Measurements from ENCODE around the gene CPPED1. TPM values are rescaled to one million over a fixed set of nuclear protein-coding genes. Genes with fewer than 3 reads are reported as not detected.

Gene CPPED1
- total and polyA plus RNA-seq, 8 donors = 9.1 to 33.3 (median 9.8) TPM

DNA sequence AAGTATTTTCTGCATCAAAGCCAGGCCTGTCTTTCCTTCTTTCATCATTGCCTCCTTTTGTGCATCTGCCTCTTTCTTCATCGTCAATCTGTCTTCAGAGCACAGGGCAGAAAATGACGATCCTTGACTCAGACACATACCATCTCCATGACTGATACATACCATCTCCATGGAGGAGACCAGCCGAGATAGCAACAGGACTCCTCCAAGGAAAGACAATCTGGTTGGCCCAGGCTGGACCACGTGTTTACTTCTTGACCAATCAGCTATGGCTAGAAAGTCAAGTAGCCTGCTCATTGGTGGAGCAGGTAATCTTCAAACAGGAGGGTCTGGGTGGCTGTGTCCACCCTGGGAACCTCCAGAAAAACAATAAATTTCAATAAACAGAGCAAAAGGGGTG, 164.6 kb downstream of the CPPED1 start:
- TF ChIP-seq, protein P1, sequence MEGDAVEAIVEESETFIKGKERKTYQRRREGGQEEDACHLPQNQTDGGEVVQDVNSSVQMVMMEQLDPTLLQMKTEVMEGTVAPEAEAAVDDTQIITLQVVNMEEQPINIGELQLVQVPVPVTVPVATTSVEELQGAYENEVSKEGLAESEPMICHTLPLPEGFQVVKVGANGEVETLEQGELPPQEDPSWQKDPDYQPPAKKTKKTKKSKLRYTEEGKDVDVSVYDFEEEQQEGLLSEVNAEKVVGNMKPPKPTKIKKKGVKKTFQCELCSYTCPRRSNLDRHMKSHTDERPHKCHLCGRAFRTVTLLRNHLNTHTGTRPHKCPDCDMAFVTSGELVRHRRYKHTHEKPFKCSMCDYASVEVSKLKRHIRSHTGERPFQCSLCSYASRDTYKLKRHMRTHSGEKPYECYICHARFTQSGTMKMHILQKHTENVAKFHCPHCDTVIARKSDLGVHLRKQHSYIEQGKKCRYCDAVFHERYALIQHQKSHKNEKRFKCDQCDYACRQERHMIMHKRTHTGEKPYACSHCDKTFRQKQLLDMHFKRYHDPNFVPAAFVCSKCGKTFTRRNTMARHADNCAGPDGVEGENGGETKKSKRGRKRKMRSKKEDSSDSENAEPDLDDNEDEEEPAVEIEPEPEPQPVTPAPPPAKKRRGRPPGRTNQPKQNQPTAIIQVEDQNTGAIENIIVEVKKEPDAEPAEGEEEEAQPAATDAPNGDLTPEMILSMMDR (IDR thresholded peaks at IDR 0.05) = no peak
- H3K27me3 ChIP-seq = peaks cover 0 to 3% of the 10 kb centered on the region in 2 donors
- H3K4me3 ChIP-seq = no peak overlapping the region
- ATAC-seq (no peak), DNase-seq (no peak)
- H3K9me3 ChIP-seq = peaks cover 0 to 4% of the 10 kb centered on the region in 2 donors
- H3K36me3 ChIP-seq = no peaks in the 10 kb centered on the region
- intact Hi-C loops (cut with DNase I) = no loop called here
- no peak overlapping the region for H3K27ac ChIP-seq
- H3K4me1 ChIP-seq = no peaks in the 10 kb centered on the region

DNA sequence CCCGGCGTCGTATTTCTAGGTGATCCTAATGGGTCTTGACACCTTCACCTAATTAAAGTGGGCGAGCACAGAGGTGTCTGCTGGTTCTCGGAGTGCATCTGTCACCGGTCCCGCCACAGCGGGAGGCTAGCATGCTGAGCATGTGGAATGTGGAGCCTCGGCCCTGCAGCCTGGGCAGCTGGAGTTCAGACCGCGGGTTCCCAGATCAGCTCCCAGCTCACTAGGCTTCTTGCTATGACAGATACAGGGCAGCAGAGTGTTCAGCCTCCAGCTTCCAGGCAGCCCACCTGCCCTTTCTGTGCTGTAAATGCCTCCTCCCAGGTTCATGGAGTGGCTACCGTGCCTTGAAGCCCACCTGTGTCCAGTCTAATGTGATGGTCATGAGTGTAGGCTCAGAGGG, 166.7 kb downstream of the CPPED1 start:
- Histone ChIP-seq H3K36me3 (no peaks in the 10 kb centered on the region), H3K9me3 (no peaks in the 10 kb centered on the region), H3K4me1 (no peaks in the 10 kb centered on the region), H3K27me3 (peaks cover 0 to 3% of the 10 kb centered on the region in 2 donors), H3K27ac (no peak overlapping the region), H3K4me3 (no peak overlapping the region)
- no peak for DNase-seq
- intact Hi-C loops (cut with DNase I) = no loop called here
- TF ChIP-seq, protein P1 (IDR thresholded peaks at IDR 0.05) = no peak
- no peak for ATAC-seq

DNA sequence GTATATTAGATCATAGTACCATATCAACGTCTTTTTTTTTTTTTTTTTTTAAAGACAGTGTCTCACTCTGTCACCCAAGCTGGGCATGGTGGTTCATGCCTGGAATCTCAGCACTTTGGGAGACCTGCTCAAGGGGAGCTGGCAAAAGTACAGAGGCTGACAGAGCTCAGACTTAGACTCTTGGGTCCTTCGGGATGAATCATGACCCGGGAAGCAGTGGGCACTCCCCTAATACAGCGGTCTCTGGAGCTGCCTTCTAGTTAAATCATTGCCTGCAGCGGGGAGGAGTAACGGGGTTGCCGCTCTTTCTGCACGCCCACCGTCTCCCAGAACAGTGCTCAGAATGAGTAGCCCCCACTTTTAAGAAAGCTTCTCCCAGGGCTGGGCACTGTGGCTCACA, 174.4 kb downstream of the CPPED1 start:
- H3K27ac ChIP-seq = no peak overlapping the region
- TF ChIP-seq, protein P1 (IDR thresholded peaks at IDR 0.05) = no peak
- no peak for ATAC-seq
- intact Hi-C loops (cut with DNase I) = no loop called here
- H3K36me3 ChIP-seq = no peaks in the 10 kb centered on the region
- H3K4me1 ChIP-seq = no peaks in the 10 kb centered on the region
- H3K27me3 ChIP-seq = peaks cover 0 to 10% of the 10 kb centered on the region in 2 donors
- H3K9me3 ChIP-seq = no peaks in the 10 kb centered on the region
- H3K4me3 ChIP-seq = no peak overlapping the region
- no peak for DNase-seq

DNA sequence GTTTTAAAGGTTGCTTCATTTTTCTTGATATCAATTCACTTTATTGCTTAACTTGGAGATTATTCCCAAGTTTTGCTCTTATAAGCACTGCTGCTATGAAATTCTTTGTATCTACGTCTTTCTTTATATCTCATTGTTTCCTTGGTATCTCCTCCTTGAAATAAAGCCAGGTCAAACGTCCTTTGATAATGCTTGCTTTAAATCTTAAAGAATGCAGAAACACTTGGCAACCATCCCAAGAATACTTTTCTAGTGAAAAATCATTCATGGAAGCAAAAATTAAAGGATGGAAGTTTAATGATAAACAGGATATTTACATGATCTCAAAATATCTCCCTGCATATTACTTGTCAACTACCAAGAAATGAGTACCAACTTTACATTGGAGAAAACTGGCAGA, 175.2 kb downstream of the CPPED1 start:
- no peaks in the 10 kb centered on the region for H3K36me3 ChIP-seq
- H3K4me3 ChIP-seq = no peak overlapping the region
- TF ChIP-seq, protein P1 (IDR thresholded peaks at IDR 0.05) = no peak
- ATAC-seq (no peak), DNase-seq (no peak)
- peaks cover 0 to 2% of the 10 kb centered on the region in 2 donors for H3K9me3 ChIP-seq
- intact Hi-C loops (cut with DNase I) = no loop called here
- no peaks in the 10 kb centered on the region for H3K4me1 ChIP-seq
- H3K27ac ChIP-seq = no peak overlapping the region
- H3K27me3 ChIP-seq = peaks cover 0 to 8% of the 10 kb centered on the region in 2 donors

DNA sequence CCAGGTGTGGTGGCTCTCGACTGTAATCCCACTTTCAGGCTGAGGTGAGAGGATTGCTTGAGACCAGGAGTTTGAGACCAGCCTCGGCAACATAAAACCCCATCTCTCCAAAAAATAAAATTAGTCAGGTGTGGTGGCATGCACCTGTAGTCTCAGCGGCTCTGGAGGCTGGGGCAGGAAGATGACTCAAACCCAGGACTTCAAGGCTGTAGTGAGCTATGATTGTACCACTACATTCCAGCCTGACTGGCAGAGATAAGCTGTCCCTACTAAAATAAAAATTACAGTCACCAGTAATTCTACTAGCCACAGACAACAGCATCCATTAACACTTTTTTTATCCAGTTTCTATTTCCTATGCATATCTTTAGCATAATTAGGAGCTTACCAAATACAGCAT, 176.3 kb downstream of the CPPED1 start:
- TF ChIP-seq, protein P1 (IDR thresholded peaks at IDR 0.05) = no peak
- ATAC-seq (no peak), DNase-seq (no peak)
- peaks cover 0 to 8% of the 10 kb centered on the region in 2 donors for H3K27me3 ChIP-seq
- H3K4me3 ChIP-seq = no peak overlapping the region
- intact Hi-C loops (cut with DNase I) = no loop called here
- H3K9me3 ChIP-seq = peaks cover 0 to 2% of the 10 kb centered on the region in 2 donors
- H3K36me3 ChIP-seq = no peaks in the 10 kb centered on the region
- H3K4me1 ChIP-seq = no peaks in the 10 kb centered on the region
- H3K27ac ChIP-seq = no peak overlapping the region
